Activated naive CD4-positive, alpha-beta T cell (primary cell): ENCODE results near the gene H6PD.
"Not testable (repeated sequence)": the region's sequence is repeated elsewhere in the genome, so short reads cannot be mapped to it uniquely, and the experiment has no call there.

Experiments
- DNase-seq, 4 experiments: peaks; one replicate each; lab custom pipeline; 2025; lab: John Stamatoyannopoulos, UW

Gene H6PD

DNA sequence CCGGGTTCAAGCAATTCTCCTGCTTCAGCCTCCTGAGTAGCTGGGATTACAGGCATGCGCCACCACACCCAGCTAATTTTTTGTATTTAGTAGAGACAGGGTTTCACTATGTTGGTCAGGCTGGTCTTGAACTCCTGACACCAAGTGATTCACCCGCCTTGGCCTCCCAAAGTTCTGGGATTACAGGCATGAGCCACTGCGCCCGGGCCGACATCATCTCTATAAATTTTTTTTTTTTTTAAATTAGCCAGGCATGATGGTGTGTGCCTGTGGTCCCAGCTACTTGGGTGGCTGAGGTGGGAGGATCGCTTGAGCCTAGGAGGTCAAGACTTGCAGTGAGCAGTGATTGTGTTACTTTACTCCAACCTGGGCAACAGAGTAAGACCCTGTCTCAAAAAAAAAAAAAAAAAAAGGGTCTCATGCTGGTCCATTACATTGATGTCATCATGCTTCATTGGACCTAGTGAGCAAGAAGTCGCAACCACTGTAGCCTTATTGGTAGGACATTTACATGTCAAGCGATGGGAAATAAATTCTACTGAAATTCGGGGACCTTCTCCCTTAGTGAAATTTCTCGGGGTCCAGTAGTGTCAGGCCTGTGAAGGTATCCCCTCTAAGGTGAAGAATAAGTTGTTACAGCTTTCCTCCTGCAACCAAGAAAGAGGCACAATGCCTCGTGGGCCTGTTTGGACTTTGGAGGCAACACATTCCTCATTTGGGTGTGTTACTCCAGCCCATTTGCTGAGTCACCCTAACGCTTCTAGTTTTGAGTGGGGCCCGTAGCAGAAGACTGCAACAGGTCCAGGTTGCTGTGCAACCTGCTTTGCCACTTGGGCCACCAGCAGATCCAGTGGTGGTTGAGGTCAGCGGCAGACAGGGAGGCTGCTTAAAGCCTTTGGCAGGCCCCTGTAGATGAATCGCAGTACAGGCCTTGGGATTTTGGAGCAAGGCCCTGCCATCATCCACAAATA is 65.3 kb downstream of the H6PD start:
- DNase-seq, result not testable (repeated sequence)

DNA sequence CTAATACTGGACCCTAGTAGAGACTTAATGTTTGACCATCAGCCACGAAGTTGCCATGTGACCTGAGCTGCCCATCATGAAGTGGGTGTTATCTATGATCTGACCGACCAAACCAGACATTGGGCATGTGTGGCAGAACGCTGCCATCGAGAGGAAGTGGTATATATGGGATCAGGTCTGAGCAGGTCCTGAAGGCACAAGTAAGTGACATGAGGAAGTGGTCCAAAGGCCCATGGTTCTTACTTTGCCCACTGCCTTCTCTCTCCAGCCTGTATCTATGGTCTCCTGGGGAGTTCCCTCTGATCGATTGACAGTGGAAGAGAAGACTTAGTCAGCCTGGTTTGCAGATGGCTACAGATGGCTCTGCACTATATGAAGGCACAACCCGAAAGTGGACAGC is 66.0 kb downstream of the H6PD start:
- no peak for DNase-seq

DNA sequence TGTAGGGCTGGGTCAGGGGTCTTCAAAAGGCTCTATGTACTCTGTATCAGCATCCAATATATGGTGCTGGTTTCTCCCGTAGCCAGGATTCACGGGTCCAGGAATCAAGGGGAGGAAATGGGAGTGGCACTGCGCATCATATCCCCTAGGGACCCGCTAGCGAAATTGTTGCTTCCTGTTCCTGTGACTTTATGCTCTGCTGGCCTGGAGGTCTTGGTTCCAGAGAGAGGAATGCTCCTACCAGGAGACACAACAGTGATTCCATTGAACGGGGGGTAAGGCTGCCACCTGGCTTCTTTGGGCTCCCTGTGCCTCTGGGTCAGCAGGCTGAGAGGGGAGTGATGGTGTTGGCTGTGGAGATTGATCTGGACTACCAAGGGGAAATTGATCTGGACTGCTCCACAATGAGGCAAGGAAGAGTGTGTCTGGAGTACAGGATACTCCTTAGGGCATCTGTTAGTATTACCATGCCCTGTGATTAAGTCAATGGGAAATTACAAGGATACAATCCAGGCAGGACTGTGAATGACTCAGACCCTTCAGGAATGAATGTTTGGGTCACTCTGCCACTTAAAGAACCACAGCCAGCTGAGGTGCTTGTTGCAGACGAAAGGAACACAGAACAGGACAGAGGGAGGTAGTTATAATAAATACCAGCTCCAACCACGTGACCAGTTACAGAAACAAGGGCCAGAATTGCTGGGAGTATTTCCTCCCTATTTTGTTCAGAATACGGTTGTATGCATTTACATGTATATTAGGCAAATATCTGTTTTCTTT is 68.4 kb downstream of the H6PD start:
- no peak for DNase-seq

DNA sequence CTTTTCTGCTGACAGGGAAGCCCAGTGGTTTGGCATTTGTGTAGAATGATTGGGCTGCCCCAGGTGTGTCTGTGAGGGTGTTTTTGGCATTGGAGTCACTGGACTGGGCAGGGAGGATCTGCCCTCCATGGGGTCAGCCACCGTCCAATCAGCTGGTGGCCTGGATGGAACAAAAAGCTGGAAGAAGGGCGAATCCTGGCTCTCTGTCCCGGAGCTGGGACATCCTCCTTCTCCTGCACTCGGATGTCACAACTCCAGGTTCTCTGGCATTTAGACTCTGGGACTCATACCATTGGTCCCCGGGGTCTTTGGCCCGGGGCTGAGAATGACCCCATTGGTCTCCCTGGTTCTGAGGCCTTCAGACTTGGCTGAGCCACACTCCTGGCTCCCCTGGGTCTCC is 69.3 kb downstream of the H6PD start:
- no peak for DNase-seq

DNA sequence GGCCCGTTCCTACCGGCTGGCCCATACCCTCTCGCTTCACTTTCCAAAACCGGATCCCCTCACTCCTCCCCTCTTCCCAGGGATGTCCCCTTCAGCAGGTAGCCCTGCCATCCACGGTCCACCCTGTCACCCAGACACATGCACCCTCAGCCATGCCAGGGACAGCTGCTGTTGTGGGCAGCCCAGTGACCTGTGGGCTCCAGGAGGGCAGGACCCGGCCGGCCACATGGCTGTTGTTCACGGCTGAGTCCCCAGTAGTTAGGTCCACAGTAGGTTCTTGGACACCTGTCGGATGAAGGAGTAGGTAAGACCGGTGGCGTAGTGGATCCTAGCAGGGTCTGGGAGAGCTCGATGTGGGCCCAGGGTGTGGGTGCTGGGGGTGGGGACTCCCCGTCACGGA is 70.6 kb downstream of the H6PD start:
- DNase-seq, result no peak

DNA sequence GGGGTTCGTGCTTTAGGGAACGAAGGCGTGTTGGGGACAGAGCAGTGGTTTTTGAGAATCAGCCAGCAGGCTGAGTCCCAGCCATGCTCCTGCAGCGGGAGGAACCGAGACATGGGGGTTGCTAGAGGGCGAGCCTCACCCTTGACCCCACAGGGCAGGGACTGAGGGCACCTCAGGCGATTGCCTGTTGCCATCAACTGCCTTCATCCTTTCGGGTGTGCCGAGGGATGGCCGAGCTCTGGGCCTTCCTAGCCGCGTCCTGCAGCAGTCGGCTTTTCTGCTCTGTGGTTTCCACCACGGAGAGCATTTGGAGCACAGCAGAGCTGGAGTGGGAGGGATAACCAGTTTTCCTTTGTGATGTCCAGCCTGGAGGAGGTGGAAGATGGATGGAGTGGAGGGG is 71.4 kb downstream of the H6PD start:
- DNase-seq, result no peak

DNA sequence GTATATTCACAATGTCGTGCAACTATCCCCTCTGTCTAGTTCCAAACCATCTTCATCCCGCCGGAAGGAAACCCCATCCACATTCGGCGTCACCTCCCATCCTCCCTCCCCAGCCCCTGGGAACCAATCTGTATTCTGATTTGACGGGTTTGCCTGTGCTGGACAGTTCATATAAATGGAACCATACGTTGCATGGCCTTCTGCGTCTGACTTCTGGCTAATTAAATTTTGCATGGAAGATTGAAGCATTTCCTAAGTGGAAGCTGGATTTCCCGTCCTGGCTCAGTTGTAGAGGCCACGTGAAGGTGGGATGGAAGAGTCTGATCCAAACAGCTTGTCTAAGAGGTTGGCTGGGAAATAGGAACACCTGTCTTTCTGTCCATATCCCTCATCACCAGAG is 72.7 kb downstream of the H6PD start:
- no peak for DNase-seq

DNA sequence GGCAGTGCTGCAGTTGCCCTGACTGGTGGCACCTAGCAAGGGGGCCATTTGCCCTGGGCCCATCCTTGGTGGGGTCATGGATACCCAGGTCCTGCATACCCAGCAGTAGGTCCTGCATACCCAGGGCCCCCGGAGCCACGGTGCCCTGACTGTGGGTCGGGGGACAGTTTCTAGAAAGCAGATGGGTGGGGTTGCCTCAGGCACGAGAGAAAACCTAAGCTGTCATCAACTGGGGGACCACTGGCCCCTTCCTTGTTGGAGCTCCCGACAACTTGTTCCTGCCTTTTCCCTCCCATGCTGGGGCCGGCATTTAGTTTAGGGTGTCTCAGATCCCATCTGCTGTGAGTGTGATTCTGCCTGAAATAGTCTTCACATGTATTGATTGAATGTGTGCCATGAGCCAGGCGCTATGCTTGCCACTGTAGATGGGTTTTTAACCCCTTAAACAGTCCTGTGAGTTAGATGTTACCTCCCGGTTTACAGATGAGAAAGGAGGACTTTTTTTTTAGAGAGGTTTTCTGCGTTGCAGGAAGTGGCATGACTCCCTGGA is 73.7 kb downstream of the H6PD start:
- no peak for DNase-seq

DNA sequence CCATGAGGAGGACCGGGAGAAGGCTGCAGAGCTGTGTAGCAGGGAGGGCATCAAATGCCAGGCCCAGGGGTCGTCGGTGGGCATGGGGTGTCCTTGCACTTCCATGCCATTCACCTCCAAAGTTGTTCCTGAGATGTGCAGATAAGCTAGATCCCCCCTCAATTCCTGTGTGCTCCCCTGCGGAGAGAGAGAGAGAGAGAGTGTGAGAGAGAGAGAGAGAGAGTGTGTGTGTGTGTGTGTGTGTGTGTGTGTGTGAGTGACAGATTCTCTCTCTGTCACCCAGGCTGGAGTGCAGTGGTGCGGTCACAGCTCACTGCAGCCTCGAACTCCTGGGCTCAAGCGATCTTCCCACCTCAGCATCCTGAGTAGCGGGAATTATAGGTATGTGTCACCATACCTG is 74.5 kb downstream of the H6PD start:
- no peak for DNase-seq

DNA sequence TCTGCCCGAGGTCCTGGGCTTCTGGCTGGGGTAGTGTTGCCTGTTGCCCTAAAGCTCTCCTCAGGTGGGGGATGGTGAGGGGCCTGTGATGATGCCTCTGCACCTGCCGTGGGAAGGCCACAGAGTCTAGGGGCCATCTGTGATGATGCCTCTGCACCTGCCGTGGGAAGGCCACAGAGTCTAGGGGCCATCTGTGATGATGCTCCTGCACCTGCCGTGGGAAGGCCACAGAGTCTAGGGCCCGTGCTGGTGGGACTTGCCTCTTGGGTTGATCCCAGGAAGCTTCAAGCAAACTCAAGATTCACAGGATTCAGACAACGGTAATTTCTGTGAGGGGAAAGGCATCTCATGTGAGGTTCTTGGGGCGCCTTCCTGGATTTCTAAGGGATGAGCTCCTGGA is 75.4 kb downstream of the H6PD start:
- no peak for DNase-seq

DNA sequence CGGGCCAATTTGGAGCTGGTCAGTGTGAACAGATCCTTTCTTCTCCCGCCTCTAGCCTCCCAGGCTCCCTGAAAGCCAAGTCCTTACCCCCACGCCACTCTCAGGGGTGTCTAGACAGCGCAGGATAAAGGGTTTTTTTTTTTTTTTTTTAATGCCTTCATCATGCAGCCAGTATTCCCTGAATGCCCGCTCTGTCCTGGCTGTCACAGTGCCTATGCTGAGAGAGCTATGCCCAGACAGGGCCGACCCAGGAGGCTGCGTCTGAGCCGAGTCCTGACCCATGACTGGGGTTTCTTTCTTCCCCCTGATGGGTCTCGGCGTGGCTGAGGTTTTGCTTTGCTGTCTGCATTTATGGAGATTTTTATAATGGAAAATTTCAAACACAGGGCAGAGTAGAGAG is 76.5 kb downstream of the H6PD start:
- DNase-seq, result no peak

DNA sequence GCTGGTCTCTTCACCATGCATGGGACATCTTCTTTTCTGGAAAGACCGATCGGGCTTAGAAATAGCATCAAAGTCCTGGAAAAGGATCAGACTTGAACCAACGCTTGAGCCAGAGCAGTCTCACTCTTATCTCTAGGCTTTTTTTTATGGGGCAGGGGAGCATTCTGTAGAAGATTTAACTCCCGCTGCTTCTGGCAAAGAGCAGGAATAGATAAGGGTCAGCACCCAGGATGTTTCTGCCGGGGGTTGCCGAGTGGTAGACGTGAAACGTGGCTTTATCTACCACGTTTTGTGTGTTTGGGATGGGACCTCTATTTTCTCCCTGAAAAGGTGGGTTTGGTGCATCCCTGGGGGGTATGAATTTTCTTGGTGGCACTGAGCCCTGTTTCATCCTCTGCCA is 76.9 kb downstream of the H6PD start:
- DNase-seq, result no peak

DNA sequence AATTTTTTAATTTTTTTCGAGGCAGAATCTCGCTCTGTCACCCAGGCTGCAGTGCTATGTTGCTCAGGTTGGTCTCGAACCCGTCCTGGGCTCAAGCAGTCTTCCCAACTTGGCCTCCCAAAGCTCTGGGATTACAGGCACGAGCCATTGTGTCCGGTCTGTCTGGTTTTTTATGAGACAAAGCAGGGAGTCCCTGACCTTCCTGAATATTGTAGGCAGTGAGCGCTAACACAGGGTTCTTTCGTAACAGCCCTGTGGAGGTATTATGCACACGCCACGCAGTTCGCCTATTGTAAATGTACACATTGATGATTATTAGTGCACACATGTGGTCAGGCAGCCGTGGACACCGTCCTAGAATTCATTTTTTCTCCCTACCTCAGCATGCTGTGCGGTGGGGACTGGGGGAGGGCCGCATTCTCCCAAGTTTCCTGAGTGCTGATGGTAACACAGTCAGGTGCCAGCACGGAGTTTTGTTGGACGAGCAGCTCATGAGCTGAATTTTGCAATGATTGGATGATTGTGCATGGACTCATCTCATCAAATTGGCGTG is 77.7 kb downstream of the H6PD start:
- DNase-seq, result no peak

DNA sequence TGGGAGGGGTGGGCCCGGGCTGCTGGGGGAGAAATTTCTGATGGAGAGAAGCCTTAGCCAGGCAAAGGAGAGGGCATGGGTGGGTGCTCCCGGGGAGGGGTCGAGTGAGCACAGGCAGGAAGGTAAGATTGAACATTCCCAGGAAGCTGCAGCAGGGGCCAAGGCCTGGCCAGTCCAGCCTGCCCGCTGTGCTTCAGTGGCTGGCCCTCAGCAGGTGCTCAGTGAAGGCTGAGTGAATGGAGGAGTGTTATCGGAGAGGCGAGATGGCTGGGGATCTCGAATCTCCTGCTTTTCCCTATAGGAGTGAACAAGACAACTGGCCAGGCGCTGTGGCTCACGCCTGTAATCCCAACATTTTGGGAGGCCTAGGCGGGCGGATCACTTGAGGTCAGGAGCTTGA is 79.0 kb downstream of the H6PD start:
- no peak for DNase-seq

DNA sequence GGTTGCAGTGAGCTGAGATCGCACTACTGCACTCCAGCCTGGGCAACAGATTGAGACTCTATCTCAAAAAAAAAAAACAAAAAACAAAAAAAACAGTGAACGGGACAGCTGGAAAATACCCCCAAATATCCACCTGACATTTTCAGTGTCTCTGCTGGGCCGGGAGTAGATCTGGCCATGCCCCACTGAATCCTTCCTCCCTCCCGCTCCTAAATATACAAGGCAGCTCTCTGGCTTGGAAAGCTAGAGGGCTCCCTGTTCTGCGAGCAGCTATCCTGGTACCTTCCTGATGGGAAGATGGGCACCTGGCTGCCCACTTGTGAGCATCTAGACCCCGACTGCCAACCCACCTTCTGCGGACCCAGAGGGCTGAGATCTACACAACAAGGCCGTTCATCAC is 79.5 kb downstream of the H6PD start:
- no peak for DNase-seq

DNA sequence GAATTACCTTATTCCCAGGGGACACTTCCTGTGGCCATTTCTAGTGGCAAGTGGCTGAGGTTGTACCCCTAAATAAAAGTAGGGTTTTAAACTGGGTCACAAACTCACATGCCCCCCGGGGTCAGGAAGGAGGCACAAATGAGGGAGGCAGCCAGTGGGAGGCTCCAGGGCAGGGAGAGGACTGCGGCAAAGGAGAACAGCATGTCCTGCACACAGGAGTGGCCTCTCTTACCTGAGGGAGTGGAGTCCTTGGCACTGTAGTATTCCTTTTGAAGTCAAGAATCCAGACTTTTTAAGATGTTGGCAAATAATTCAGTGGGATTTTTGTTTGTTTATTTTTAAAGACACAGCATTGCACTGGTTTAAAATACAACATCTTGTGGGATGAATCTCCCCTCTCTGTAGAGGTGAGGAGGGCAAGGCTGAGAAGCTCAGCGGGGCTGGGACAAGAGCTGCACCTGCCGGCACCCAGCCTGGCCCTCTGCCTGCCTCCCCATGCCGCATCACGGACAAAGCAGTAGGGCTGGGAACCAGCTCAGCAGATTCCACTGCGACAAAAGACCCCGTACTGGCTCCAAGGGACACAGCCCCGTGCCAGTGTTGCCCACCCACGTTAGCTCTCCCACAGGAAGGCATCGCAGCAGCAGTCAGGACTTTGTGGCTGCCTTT is 80.3 kb downstream of the H6PD start:
- no peak for DNase-seq

DNA sequence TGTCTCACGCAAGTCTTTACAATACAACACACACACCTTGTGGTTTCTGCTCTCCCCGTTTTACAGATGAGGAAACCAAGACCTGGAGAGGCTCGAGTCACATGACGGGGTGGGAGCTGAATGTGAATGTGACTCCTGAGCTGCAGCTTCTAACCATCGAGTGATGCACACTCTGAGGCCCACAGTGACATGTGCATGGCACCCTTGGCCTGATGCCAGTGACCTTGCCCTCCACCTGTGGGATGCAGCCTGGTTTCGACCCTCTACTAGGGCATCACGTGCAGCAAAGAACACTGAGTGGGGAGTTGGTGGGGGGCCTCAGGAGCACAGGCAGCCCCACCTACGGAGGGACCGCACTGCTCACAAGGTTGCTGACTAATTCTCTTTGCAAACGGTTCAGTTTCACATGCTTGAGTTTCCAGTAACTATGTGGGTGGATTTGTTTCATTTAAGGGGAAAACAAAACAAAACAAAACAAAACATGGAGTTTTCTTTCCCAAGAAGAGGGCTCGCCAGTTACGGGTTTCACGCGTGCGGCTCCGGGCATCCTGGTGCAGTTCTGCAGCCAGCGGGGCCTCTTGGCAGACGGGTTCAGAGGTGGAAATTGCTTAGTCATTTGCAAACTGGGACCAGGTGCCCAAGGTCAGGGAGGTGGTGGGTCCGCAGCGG is 81.0 kb downstream of the H6PD start:
- no peak for DNase-seq

DNA sequence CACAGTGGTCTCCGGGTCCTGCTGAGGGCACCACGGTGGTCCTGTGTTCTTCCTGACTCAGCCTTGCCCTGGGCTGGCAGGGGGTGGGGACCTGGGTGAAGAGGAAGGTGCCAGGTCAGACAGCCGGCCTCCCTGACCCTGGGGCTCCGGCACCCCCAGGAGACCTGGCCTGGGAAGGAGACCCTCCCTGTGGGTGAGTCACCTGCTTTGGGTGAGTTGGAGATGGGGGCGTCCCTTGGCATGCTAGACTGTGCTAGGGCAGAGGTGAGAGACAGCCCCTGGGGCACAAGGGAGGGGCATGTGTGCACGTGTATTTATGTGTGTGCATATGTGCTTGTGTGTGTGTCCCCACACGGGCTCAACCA is 81.5 kb downstream of the H6PD start:
- DNase-seq, result no peak

DNA sequence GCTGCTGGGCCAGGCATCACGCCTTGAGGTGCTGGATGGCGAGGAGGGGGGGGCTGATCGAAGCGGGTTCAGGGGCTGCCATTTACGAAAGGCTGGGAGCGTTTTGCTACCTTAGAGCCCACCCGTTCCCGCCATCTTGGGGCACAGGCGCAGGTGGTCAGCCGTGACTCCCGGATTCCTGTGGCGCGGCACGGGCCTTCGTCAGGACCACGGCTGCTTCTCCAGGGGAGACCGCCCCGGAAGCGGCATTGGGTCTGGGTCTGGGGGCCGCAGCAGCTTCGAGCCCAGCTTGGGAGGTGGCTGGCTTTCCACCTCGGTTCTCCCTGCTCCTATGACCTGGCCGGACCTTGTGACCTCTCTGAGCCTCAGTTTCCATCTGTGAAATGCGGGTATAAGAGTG is 81.9 kb downstream of the H6PD start:
- DNase-seq, result no peak

DNA sequence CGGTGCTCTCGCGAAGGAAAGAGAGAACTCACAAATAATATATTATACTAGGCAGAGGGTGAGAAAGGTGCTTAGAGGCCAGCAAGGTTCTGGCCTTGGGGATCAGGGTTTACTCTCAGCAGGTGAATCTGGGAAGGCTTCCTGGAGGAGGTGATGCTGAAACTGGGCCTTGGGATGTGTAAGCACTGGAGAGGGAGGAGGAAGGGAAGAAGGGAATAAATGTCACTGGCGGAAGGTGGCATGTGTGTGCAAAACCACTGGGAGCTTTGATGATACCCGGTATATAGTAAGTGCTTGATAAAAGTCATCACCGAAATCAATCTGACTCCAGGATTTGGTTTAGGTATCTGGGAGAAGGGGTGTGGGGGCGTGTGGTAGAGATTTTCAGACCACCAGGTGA is 82.5 kb downstream of the H6PD start:
- no peak for DNase-seq

DNA sequence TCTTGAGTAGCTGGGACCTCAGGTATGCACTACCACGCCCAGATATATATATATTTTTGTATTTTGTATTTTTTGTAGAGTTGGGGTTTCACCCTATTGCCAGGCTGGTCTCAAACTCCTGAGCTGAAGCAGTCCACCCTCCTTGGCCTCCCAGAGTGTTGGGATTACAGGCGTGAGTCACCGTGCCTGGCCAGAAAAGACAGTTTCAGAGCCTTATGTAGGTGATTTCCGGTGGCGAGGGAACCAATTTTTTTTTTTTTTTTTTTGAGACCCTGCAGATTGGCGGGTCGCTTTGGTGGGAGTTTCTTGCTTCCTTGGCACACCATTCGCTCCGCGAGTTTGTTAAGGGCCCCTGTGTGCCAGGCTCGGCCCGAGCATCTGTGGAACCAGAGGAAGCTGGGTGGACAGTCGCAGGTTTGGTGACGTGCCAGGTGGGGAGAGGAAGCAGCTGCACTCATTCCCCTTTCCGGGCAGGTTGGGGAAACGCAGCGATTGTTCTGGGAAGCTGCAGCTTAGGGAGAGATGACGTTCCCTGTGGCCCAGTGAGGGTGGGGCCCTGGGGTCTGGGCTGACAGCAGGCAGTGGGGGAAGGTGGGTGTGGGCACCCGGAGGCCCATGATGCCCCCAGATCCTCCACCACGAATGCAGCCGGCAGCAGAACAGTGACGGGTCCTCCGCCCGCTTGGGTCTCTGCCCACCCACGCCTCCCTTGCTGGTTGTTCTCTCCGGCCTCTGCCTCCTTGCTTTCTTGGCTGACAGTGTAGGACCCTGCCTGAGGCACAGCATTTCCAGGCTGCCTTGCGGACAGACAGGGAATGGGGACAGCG is 83.2 kb downstream of the H6PD start:
- no peak for DNase-seq
